NCI-H1417 treated with DMSO at 0.1 percent for 48 hours (cell line): ENCODE results near the gene TXLNB.

Experiments used
- DNase-seq: peaks from one replicate; lab custom pipeline; 2025; lab: John Stamatoyannopoulos, UW

TXLNB gene

DNA sequence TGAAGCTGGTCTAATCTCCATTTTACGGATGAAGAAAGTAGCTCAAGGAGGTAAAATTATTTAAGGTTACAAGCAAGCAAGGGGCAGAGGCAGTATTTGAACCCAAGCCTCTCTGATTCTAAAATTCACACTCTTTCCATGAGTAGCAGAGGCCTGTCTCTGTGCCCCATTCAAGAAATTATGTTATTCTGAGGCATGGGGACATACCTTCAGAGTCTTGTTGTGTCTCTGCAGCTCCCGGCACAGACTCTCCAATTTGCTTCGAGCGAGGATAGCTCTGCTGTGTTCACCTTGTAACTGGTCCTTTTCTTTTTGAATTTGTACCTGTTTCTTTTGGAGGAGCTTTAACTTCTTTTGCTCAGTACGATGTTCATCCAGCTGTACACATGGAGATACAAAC is 21.5 kb downstream of the TXLNB start:
- no peak for DNase-seq

GRCh38 chr6:139265512-139266190 is 26.1 kb downstream of the TXLNB start:
- DNase-seq, result no peak

DNA sequence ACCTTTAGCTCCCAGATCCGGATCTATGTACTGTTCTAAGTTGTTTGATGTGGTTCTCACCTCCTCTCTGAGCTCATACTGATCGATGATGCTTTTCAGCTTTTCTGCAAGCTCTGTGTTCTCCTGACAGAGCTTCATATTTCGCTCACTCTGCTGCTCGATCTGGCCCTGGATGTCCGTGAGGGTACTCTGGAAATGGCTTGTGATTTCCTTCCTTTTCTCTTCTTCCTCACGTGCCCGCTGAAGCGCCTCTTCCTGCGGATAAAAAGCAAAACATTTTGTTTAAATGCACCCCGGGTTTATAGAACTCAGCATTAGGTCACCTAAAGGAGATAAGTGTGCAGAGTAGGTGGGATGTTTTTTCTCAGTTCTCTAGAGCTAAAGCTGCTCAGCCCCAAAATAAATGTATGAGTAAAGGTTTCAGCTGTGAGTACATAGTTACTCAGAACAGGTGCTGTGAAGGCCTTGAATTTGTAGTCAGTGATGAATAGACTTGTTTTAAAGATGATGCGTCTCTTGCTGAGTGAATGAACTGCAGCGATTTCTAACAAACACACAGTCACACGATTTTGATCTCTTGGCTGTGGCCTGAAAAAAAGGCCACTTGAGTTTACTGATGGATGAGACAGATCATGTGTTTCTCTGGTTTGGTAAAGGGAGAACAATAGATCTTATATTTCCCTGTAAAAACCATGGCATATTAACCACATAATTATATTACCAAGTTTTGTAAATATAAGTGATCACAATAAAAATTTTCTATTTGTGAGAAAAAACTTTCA is 29.1 kb downstream of the TXLNB start:
- DNase-seq, result no peak

DNA sequence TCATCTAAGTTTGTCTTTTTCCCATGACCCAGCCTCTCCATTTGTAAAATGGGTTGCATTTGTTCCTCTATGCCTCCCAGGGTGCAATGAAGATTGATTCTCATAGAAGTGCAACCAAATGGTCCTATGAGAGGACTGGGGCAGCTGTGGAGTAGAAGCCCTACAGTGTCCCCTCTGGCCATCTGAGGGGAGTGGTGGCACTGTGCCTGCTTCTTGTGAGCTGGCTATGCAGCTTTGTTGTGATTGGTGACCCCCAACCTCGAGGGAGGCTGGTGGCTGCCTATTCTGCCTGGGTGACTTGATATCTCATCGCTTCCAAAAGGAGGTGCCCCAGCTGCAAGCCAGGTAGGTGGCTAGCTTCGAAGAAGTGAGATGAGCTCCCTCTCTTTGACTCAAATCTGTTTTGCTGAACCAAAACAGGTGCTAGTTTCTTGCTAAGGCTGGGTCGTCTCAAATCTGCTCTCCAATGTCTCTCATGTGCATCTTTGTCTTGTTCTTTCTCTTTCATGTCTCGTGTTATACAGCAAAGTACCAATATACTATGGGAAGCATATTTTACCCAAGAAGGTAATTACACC is 33.9 kb downstream of the TXLNB start:
- no peak for DNase-seq

GRCh38 chr6:139257291-139257690 is 34.5 kb downstream of the TXLNB start:
- DNase-seq, result no peak

DNA sequence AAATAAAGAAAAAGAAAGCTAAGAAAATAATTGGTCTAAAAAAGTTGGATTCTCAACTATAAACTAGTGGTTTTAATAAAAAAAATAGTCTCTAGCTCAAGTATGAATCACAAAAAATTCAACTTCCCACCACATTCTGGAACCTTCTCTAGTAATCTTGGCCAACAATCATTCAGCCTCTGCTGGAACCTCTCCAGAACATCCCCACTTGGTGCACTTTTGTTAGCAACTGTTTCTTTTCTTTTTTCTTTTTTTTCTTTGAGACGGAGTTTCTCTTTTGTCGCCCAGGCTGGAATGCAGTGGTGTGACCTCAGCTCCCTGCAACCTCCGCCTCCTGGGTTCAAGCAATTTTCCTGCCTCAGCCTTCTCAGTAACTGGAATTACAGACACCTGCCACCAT is 35.7 kb downstream of the TXLNB start:
- DNase-seq, result no peak

DNA sequence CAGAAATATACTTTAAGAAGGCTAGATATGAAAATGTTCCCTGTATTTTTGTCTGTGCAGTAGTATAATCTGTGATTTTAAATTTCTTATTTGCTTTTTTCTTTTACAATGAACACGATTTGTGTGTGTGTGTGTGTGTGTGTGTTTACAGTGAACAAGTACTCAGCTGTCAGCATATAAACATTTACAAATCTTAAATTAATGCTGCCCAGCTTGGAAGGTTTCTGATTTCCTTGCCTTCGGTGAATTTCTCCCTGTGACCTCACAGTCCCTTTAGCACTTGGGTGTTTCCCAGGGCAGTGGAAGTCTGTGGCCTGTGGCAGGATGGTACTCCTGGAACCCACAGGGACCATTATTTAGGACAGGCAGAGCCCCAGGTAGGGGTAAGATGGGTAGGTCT is 37.6 kb downstream of the TXLNB start:
- DNase-seq, result no peak

- no peak for DNase-seq
Observed at GRCh38 chr6:139253656-139254055, 38.1 kb downstream of the TXLNB start.

- no peak for DNase-seq
Observed at GRCh38 chr6:139251691-139252390, 40.0 kb downstream of the TXLNB start.

GRCh38 chr6:139251045-139251690 is 40.6 kb downstream of the TXLNB start:
- no peak for DNase-seq

DNA sequence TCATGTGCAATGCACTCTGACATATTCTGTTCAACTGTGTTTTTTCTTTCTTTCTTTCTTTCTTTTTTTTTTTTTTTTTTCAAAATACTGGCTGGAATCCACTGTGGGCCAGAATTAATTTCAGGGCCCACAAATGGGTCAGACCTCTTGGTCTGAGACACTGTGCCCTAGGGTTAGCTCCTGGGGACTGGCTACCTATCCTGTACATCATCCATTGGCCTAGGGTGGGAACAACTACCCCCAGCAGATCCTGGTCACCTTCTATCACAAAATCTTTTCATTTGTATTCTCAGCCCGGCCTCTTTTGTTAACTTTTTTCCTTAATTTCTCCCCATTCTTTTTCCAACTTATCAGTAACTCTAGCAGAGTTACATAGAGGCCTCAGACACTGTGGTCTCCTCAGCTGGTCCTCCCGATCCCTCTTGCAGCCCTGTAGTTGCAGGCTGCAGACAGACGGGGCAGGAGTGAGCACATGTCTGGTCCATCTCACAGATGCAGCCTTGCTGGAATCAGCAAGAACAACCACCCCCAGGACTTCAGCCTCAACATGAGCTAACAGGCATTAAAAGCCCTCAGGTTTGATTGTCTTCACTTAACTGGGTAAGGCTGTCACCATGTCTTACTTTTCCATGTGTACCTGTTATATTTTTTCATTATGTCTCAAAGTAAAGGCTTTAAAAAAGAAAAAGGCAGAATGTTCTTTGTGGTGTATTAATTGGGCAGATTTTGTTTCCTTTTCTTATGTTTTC is 41.3 kb downstream of the TXLNB start:
- no peak for DNase-seq

GRCh38 chr6:139249395-139249794 is 42.4 kb downstream of the TXLNB start:
- no peak for DNase-seq

DNA sequence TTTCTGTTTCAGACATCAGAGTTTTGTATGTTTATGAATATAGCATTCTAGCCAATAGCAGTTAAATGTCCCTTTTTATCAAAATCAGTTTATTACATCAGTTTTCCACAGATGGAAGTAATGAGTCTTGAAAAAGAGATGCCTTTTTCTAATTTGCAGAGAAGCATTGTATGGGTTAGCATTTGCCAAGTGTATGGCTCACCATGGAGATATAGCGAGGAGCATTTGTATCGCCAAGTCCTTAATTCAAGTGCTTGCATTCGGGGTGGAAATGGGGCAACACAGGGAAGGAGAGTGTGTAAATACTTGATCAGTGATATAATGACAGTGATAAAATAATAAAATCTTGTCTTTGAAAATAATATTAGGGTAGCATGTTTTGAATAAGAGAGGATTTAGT is 42.9 kb downstream of the TXLNB start:
- DNase-seq, result no peak

DNA sequence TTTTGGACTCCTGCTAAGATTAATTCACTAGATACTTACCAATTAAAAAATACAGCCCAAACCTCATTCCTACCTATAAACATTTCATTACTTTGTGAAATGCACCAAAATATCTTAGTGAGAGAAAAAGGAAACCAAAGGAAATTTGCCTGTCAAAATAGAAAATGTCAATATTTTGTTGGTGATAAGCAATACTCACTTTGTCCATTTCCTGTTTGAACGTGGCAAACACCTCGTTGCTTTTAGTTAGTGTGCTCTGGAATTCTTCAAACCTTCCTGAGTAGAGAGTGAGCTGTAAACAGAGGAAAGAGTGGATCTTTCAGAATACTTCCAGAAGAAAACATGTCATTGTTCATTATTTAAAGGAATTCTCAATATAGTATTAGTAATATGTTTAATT is 44.2 kb downstream of the TXLNB start:
- no peak for DNase-seq

DNA sequence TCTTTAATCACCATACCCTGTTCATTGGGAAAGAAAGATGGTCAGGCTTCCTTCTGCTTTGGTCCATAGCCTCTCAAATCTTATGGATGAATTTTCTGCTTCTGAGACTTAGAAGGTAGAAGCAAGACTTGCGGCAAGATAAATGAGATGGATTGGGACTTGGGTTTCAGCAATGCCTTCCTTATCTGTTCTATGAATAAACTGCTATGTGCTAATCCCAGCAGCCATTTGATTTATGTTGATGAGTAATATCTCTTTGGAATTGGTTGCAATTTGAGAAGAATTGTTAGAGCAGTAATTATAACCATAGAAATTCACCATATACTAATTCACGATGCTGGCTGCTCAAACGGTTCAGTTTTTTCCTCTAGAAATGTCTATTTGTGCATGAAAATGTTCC is 48.3 kb downstream of the TXLNB start:
- DNase-seq, result no peak

GRCh38 chr6:139242457-139243240 is 49.1 kb downstream of the TXLNB start:
- DNase-seq, result no peak

DNA sequence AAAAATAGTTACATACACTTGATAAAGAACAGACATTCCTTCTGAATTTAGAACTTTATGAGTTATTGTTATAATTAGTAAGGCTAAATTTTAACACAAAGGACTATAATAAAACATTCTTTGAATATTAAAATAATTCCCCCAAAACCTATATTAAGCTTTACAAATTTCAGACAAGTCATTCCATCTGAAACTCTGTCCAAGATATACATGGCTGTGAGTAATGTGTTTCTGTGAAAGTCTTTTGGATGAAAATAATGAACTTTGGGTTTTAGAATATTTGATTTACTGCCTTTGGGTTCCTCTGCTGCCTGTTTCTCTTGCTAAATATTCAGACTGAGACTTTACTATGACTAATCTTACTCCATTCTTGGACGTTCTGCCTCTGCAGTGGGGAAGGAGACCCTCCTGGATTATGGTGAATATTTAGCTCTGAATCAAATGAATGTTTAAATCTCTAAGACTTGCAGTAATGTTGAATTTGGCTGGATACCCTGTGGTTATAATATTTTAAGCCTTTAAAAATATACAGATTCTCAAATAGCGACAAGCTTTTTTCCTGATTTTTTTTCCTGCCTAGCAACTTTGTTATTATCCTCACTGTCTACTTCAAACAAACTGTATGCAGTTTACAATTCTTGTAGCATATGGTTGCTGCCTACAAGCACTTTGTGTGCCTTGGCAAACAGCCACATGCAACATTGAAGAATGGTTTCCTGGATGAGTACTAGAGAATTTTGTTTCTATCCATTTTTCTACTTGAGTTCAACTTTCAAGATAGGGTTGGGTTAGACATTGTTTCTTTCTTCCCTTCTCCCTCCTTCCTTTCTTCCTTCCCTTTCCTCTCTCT is 51.4 kb downstream of the TXLNB start:
- no peak for DNase-seq

DNA sequence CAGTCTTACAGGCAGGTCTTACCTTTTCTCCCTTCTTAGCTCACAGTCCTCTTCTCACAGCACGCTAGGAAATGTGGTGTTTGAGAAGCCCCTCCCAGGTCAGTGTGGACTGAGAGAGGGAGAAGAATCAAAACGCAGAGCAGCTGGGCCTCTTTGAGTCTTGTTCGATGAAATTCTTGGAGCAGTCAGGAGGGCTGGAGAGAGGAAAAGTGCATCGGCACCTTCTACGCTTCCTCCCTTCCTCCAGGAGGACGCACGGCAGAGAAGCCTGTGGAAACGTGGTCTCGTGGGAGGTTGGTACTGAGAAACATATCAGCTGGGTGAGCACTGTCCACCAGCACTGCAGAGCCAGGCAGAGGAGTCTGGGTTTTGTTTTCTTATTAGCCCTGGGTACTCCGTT is 52.7 kb downstream of the TXLNB start:
- DNase-seq, result no peak

DNA sequence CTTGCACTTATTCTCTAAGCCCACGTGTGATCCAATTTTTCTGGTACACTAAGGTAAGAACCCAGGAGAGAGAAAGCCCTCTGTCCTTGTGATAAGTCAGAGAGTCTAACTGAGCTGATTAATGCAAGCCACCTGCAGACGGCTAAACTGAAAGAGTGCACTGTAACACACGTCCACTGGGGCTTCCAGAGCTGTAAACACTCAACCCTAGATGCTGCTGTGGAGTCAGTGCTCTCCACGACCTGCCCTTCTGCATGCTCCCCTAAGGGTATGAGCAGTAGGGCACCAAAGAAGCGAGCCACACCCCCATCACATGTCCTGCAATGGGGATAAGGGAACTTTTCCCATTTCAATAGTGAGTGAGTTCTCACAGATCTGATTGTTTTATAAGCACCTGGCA is 55.7 kb downstream of the TXLNB start:
- DNase-seq, result no peak

GRCh38 chr6:139235661-139236060 is 56.1 kb downstream of the TXLNB start:
- no peak for DNase-seq
